SIG-M5 treated with dmso at 0.1 percent for 504 hours (cell line): Measurements from ENCODE around the gene CD6.

Experiments used
- DNase-seq: peaks from one replicate; lab custom pipeline; 2025; ENCODE audit not compliant: unreplicated experiment; lab: John Stamatoyannopoulos, UW

The CD6 gene

DNA sequence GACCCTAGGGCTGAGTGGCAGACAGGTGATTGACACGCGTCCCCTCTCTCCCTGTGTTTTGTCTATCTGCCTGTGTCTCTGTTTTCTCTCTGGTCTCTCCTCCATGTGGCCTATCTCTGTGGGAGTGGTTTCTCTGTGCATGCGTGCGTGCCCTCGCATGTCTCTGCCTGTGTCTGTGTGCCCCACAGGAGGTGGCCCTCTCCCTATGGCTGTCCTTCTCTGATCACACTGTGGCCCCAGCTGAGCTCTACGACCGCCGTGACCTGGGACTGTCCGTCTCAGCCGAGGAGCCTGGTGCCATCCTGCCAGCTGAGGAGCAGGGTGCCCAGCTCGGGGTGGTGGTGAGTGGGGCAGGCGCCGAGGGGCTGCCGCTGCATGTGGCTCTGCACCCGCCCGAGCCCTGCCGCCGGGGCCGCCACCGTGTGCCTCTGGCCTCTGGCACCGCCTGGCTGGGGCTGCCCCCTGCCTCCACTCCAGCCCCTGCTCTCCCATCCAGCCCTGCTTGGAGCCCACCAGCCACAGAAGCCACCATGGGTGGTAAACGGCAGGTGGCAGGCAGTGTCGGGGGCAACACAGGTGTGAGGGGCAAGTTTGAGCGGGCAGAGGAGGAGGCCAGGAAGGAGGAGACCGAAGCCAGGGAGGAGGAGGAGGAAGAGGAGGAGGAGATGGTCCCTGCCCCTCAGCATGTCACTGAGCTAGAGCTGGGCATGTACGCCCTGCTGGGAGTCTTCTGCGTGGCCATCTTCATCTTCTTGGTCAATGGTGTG, 35.6 kb upstream of the CD6 start:
- no peak for DNase-seq

DNA sequence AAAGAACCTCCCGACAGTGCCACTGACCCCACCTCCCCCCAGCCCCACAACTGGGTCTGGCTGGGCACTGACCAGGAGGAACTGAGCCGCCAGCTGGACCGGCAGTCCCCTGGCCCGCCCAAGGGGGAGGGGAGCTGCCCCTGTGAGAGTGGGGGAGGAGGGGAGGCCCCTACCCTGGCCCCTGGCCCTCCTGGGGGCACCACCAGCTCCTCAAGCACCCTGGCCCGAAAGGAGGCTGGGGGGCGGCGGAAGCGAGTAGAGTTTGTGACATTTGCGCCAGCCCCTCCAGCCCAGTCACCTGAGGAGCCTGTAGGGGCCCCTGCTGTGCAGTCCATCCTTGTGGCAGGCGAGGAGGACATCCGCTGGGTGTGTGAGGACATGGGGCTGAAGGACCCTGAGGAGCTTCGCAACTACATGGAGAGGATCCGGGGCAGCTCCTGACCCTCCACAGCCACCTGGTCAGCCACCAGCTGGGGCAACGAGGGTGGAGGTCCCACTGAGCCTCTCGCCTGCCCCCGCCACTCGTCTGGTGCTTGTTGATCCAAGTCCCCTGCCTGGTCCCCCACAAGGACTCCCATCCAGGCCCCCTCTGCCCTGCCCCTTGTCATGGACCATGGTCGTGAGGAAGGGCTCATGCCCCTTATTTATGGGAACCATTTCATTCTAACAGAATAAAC, 34.9 kb upstream of the CD6 start:
- DNase-seq = no peak

DNA sequence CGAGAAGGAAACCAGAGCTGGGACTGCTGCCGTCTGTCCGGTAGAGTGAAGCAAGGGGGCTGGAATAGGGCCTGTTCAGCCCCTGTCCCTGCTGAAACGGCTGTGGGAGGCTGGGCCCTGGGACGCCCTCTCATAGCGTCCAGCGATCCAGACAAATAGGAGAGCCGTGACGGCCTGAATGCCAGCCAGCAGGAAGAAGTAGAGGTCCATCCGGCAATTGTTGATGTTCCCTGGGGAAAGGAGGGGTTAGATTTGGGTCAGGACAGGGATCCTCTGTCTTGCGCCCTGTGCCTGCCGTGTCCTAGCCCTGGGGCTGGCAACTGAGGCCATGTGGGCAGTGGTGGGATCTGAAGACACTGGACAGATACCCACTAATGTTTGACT, 34.3 kb upstream of the CD6 start:
- DNase-seq = no peak

DNA sequence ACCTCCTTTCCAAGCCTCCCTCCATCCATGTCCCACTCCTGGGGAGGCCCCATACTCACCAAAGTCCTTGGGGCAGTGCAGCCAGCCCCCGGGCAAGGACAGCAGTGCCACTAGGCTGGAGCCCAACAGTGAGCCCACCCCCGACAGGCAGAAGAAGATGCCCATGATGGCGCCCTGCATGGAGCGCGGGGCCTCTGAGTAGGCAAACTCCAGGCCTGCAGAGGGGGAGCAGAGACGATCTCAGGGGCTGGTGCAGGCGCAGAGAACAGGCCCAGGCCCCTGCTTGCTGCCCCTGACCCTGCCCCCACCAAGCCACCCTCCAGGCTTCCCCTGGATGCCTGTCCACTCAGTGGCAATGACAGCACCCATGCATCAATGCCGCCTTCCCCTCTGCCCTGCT, 33.7 kb upstream of the CD6 start:
- DNase-seq = no peak

DNA sequence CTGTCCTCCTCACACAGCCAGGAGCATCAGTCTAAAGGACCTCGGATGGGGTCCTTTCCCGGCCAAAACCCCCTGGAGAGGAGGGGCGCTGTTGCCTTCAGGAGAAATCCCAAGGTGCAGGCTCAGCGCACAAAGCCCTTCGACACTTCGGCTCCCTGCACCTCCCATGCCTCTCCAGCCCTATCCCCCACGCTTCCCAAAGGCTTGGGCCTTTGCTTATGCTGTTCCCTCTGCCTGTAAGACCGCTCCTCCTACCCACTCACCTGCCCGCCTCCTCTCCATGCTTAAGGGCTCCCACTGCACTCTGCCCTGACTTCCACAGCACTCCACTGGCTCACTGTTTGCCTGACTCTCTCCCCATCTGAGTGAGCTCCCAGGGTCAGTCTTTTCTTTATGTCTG, 33.0 kb upstream of the CD6 start:
- DNase-seq = no peak

DNA sequence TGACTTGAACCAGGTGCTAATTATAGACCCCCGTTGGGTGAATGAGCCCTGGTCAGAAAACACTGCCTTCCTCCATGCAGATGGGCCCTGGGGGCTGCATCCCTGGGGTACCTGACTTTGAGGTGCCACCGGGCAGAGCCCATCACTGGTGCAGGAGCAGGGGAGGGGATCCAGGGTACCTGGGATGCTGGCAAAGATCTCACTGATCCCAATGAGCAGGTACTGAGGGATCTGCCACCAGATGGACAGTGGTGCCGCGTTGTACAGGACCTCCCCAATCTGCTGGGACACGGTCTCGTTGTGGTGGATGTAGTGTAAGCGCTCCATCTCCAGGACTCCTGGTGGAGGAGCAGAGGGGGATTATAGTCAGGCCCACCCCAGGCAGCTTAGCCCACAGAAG, 32.2 kb upstream of the CD6 start:
- DNase-seq = no peak

DNA sequence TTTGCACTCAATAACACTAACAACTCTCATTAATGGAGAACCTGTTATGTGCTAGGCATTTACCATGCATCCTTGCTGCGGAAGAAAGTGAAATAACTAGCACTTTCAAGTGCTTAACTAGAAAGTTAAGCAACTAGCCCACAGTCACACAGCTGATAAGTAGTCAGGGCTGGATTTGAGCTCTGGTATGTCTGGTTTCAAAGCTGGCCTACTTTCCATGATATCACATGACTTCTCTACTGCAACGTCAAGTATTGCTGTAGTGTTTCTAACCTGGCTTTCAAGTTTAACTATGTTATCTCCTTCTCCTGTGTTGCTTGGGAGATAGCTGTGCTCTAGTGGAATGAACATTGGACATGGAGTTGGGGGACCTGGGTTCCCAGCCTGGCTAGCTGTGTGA, 31.6 kb upstream of the CD6 start:
- DNase-seq = no peak

DNA sequence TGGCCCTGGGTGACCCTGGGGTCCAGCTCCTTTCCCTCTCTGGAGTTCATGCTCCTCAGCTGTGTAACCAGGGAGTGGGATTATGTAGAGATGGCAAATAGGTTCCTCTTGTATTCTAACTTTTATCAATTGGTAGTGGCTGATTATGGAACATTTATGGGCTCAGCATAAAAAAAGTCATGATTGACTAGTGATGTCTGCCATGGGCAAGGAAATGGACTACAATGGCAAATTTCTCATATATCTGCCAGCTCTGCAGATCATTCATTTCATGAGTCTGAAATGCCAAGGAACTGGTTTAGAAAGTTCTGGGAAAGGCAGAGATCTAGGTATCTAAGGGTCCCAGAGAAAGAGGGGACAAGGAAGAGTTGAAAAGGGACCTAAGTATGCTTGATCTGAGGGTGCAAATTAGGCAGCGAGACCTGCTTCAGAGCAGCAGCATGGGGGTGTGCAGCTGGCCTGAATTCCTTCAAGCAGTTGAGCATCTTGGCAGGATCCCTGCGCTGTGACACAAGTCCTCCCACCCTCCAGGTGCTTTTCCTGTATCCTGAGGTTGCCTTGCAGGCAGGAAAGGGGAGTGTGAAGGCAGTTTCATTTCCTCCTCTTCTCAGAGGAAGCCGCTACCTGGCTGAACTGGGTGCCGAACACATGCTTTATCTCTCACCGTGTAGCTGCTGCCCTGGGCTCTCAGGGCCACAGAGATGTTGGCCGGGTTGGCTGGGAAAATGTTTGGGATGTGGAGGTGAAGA, 29.9 kb upstream of the CD6 start:
- no peak for DNase-seq

DNA sequence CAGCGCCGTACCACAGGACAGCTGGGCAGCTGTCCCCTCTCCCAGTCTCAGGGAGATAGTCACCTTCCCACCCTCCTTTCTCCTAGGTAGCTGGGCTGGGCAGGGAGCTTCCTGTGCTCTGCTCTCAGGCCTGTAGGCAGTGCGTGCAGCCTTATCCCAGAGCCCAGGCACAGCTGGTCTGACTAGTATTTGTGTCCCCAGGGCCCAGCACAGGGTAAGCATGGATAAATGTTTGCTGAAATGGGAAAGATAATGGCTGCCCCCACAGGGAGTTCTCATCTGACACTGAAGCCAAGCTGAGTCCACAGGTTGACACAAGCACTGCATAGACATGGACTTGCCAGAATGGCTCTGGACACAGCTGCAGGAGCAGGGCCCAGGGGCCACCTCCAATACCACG, 29.3 kb upstream of the CD6 start:
- DNase-seq = peak; percentile 18

DNA sequence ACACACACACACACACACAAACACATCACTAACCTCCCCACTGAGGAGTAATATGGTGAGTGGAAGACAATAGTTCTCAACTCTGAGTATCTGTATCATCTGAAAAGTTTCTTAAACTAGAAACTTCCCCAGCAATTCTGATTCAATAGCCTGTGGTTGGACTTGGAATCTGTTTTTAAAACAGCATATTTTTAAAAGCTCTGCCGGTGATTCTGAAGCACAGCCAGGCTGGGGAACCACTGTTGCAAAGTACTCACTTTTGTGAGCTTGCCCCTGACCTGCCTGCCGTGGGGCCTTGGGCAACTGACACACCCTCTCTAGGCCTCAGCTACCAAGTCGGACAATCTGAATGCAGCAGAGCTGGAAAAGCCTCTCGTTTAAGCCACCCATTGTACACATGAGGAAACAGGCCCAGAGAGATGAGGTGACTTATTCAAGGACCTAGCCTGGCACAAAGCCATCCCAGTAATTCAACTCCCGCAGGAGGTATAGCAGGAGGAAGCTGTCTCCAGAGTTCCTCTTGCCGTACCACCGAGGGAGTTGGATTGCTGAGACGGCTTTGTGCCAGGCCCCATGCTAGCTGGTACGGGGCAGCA, 28.4 kb upstream of the CD6 start:
- peak; percentile 50 for DNase-seq

DNA sequence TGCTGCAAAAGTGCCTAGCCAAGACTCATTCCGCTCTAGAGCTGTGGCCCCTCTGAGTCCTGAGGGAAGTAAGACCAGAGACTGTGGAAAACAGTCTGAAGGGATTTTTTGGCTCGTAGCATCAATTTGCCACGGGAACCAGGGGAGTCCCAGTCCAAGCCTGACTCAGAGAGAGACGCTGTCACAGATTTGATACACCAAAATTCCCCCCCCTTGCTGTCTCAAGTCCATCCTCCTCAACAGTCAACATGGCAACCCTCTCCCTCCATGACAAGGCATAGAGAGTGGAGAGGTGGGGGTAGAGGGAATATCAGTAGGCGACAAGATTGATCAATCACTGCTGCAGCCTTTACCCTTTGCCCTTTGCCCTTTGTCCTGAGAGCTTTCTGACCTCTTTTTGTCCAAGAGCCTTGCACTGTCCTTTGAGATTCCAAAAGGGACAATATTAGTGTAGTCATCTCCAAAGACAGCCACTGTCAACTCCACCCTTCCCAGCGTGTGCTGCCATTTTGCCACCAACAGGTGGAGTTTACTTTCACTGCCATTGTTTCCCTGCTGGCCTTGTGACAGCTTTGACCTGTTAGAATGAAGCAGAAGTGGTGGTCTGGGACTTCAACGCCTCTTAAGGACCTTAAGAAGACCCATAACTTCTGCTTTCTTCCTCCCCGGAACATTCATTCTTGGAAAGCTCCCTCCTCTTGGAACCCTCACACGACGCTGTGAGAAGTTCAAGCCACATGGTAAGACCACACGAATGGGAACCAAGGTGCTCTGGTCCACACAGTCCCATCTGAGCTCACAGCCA, 26.8 kb upstream of the CD6 start:
- DNase-seq = peak; percentile 24

DNA sequence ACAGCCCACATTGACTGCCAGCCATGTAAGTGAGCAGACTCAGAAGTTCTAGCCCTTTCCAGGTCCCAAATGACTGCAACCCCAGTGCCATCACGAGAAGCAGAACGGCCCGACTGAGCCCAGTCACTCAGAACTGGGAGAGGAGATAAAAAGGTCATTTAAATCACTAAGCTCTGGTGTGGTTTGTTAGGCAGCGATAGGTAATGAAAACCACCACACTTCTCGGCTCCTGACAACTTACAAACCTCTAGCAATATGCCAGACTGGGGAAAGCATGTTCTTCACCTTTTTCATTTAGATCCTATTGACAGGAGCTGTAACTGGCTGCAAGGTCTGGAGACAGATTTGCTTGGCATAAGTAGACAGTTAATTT, 26.2 kb upstream of the CD6 start:
- DNase-seq = no peak

DNA sequence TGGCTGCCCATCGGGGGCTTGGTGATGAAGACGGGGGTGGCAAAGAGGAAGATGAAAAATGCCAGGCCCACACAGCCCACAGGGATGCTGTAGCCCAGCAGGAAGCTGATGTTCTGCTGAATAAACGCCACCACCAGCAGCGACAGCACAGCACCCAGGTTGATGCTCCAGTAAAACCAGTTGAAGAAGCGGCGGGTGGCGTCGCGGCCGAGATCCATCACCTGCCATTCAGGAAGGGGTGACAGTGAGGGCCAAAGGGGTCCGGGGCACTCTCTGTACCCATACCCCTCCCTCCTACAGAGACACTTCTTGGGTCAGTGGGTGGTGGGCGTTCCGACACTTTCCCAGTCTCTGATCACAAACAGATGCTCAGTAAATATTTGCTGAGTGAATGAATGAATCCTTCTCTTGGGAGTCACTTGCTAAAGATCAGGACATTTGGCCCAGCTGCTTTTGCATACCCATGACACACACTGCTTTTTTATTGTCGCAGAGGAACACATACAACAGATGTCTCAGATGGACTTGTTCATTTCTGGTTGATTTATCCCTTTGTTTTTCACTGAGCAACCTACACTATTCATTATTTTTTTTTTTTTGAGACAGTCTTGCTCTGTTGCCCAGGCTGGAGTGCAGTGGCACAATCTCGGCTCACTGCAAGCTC, 24.7 kb upstream of the CD6 start:
- no peak for DNase-seq

DNA sequence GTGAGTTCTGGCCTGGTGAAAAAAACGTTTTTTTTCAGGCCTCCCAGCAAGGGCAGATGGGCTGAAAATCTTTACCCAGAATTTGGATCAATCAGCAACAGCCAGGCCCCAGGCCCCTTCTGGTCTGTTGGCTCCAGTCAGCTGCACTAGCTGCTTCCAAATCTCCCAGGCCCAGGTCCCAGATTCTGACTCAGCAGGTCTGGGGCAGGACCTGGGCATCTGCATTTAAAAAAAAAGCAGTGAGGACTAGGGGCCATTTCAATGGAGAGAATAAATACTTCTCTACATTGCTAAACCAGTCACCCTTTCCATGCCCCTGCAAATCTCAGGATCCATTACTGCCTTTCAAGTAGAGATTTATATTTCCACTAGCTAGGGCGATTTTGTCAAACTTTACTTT, 23.8 kb upstream of the CD6 start:
- DNase-seq = no peak

DNA sequence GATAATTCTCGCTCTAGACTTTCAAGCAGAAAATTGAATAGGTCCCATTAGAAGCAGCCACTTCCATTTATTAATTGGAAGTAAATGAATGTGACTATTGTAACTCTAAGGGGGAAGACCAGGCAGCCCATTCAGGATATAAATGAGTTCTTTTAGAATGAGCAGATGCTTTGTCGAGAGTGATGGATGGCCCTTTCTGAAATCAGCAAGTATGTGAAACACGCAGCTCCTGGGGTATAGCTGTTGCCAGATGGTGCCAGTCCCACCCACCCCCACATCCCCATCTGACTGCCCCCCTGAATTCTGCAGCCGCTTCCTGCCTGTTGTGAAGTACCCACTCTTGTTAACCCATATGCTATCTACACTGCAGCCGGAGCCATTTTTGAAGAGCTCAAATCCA, 23.2 kb upstream of the CD6 start:
- no peak for DNase-seq

DNA sequence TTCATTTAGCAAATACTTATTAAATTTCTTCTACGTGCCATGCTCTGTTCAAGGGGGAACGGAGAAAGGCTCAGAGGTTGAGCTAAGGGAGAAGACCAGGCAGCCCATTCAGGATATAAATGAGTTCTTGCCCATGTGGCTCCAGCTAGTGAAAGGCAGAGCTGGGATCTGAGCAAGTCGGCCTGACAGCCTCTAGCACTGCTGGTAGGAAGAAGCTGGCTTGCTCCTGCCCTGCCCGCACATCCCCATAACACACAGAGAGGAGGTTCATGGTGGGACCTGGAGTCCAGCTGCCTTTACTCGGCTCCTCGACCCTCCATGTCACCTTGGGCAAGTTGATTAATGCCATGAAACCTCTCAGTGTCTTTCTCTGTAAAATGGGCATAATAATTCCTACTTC, 21.5 kb upstream of the CD6 start:
- no peak for DNase-seq

DNA sequence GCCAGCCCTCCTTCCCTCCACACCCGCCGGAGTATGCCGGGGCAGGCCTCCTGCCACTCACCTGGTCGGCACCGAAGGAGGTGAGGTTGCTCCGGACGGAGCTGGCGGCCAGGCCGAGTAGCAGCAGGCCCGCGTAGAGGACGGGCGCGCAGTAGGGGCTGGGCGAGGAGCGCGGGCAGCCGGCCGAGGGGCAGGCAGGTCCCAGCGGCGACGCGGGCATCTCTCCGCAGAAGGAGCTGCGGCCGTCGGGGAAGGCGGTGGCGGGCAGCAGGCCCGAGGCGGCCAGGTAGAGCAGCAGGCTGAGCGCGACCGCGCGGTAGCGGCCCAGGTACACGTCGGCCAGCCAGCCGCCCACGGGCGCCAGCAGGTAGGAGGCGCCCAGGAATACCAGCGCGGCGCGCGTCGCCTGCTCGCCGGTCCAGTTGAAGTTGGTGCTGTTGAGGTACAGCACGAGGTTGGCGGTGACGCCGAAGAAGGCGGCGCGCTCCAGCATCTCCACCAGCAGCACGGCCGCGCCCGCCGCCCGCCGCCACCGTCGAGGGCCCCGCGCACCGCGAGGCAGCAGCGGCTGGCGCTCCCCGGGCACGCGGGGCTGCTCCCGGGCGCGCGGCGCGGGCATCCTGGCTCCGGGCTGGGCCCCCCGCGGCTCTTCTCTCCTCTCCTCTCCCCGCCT, 20.4 kb upstream of the CD6 start:
- no peak for DNase-seq

DNA sequence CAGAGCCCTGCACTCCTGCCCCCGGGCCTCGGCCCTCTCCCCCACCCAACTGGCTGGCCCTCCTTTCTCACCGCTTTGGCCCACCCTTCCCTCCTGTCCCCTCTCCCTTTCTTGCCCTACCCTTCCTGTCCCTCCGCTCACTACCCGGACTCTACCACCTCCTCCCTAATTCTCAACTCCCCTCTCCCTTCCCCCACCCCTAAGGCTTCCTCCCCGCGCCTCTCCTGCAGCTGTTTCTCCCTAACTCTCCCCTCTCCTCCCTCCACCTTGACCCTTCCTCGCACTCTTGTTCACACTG, 19.9 kb upstream of the CD6 start:
- DNase-seq = no peak

DNA sequence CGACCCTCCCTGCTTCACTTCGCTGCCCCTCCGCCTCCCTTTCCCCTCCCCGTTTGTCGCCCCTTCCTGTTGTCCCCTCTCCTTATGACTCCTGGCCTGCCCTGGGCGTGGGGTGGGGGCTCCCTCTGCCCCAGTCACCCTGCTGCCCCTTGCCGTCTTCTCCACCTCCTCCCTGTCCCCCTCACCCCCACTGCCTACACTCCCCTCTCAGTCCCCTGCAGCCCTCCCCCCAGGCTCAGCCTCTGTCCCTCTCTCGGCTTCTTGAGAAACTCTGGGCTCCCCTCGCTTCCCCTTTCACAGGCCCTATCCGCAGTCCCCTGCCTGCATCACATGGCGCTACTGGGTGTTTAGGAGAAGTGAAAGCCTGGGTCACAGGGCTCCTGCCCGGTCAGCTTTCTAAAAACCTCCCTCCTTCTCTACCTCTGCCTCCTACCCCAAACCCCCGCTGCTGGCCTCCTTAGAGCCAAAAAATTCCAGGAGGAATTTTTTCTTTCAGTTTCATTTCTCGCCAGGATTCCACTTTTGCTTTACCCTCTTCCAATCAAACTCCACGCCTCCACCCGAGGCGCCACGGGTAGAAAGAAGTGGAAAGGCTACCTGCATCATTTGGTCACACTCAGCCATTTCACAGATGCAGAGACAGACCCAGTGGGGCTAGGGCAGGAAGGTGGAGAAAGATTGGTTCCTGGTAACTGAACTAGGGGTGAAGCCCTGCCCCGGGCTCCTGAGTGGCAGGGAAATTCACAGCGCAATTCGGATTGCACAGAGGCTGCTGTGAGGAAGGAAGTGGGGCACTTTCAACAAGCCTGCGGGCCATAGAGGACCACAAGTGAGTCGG, 19.4 kb upstream of the CD6 start, which contains the start of gene SLC15A3:
SLC15A3 (minus strand) TSS at position 273 of the 838 bp plus-strand sequence. CDS start 625 bp downstream, outside the sequence.
- peak; percentile 93 for DNase-seq
